ENCODE results near the gene TEX26. TPM values are rescaled to one million over a fixed set of nuclear protein-coding genes. Genes with fewer than 3 reads are reported as not detected.

Gene TEX26
- total RNA-seq, 1 donor = not detected

DNA sequence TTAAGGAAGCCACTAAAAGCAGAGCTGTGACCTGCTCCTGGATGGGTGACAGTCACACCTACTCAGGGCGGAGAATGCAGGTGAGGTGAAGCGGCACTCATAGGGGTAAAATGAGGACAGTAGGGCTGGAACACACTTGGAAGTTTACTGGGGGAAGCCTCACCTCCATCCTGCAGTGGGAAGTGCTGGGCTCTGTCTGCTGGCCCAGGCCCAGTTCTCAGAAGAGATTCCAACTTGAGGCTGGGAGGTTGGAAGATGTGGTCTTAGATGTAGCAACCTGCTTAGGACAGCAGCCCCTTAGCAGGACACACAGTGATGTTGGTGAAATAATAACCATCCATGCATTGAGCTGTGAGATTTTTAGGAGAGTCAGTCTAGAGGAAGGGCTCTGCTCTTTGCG, 21.8 kb upstream of the TEX26 start:
- Histone ChIP-seq H2AFZ (ENCODE audit: low read length) (no peak overlapping the region), H3K27ac (ENCODE audit: low read depth, low read length) (no peak overlapping the region), H3K9me3 (ENCODE audit: low read depth, low read length) (no peaks in the 10 kb centered on the region), H3K79me2 (ENCODE audit: insufficient read depth, low read length) (peaks cover 84% of the 10 kb centered on the region), H3K27me3 (ENCODE audit: insufficient read depth, low read length) (no peaks in the 10 kb centered on the region), H3K4me3 (ENCODE audit: insufficient read depth, low read length) (no peak overlapping the region), H3K36me3 (ENCODE audit: insufficient read depth, low read length) (peaks cover 17% of the 10 kb centered on the region), H4K20me1 (ENCODE audit: insufficient read depth, low read length) (peaks cover 28% of the 10 kb centered on the region), H3K4me2 (ENCODE audit: insufficient read depth, low read length) (no peak overlapping the region), H3K4me1 (ENCODE audit: insufficient read depth, low read length) (peaks cover 19% of the 10 kb centered on the region)
- TF ChIP-seq, protein P1, sequence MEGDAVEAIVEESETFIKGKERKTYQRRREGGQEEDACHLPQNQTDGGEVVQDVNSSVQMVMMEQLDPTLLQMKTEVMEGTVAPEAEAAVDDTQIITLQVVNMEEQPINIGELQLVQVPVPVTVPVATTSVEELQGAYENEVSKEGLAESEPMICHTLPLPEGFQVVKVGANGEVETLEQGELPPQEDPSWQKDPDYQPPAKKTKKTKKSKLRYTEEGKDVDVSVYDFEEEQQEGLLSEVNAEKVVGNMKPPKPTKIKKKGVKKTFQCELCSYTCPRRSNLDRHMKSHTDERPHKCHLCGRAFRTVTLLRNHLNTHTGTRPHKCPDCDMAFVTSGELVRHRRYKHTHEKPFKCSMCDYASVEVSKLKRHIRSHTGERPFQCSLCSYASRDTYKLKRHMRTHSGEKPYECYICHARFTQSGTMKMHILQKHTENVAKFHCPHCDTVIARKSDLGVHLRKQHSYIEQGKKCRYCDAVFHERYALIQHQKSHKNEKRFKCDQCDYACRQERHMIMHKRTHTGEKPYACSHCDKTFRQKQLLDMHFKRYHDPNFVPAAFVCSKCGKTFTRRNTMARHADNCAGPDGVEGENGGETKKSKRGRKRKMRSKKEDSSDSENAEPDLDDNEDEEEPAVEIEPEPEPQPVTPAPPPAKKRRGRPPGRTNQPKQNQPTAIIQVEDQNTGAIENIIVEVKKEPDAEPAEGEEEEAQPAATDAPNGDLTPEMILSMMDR (IDR thresholded peaks at IDR 0.05; ENCODE audit: extremely low read depth, low read depth, low read length) = no peak
- DNase-seq (ENCODE audit: insufficient read length, low spot score, missing footprints) = no peak

GRCh38 chr13:30915691-30916541, 16.5 kb upstream of the TEX26 start:
- Histone ChIP-seq H3K4me3 (ENCODE audit: insufficient read depth, low read length) (no peak overlapping the region), H4K20me1 (ENCODE audit: insufficient read depth, low read length) (peaks cover 38% of the 10 kb centered on the region), H3K4me2 (ENCODE audit: insufficient read depth, low read length) (no peak overlapping the region), H2AFZ (ENCODE audit: low read length) (no peak overlapping the region), H3K4me1 (ENCODE audit: insufficient read depth, low read length) (peaks cover 5% of the 10 kb centered on the region), H3K27ac (ENCODE audit: low read depth, low read length) (no peak overlapping the region), H3K9me3 (ENCODE audit: low read depth, low read length) (no peaks in the 10 kb centered on the region), H3K79me2 (ENCODE audit: insufficient read depth, low read length) (peaks cover 63% of the 10 kb centered on the region), H3K27me3 (ENCODE audit: insufficient read depth, low read length) (no peaks in the 10 kb centered on the region), H3K36me3 (ENCODE audit: insufficient read depth, low read length) (peaks cover 34% of the 10 kb centered on the region)
- no peak for DNase-seq (ENCODE audit: insufficient read length, low spot score, missing footprints)
- TF ChIP-seq, protein P1 (IDR thresholded peaks at IDR 0.05; ENCODE audit: extremely low read depth, low read depth, low read length) = no peak

GRCh38 chr13:30916991-30917390, 15.5 kb upstream of the TEX26 start:
- H3K4me1 ChIP-seq (ENCODE audit: insufficient read depth, low read length) = peaks cover 5% of the 10 kb centered on the region
- peaks cover 39% of the 10 kb centered on the region for H3K36me3 ChIP-seq (ENCODE audit: insufficient read depth, low read length)
- no peaks in the 10 kb centered on the region for H3K9me3 ChIP-seq (ENCODE audit: low read depth, low read length)
- TF ChIP-seq, protein P1 (IDR thresholded peaks at IDR 0.05; ENCODE audit: extremely low read depth, low read depth, low read length) = no peak
- peaks cover 52% of the 10 kb centered on the region for H3K79me2 ChIP-seq (ENCODE audit: insufficient read depth, low read length)
- H4K20me1 ChIP-seq (ENCODE audit: insufficient read depth, low read length) = peaks cover 39% of the 10 kb centered on the region
- no peak overlapping the region for H3K4me2 ChIP-seq (ENCODE audit: insufficient read depth, low read length)
- no peak overlapping the region for H3K27ac ChIP-seq (ENCODE audit: low read depth, low read length)
- DNase-seq (ENCODE audit: insufficient read length, low spot score, missing footprints) = no peak
- no peak overlapping the region for H3K4me3 ChIP-seq (ENCODE audit: insufficient read depth, low read length)
- no peaks in the 10 kb centered on the region for H3K27me3 ChIP-seq (ENCODE audit: insufficient read depth, low read length)
- H2AFZ ChIP-seq (ENCODE audit: low read length) = no peak overlapping the region

DNA sequence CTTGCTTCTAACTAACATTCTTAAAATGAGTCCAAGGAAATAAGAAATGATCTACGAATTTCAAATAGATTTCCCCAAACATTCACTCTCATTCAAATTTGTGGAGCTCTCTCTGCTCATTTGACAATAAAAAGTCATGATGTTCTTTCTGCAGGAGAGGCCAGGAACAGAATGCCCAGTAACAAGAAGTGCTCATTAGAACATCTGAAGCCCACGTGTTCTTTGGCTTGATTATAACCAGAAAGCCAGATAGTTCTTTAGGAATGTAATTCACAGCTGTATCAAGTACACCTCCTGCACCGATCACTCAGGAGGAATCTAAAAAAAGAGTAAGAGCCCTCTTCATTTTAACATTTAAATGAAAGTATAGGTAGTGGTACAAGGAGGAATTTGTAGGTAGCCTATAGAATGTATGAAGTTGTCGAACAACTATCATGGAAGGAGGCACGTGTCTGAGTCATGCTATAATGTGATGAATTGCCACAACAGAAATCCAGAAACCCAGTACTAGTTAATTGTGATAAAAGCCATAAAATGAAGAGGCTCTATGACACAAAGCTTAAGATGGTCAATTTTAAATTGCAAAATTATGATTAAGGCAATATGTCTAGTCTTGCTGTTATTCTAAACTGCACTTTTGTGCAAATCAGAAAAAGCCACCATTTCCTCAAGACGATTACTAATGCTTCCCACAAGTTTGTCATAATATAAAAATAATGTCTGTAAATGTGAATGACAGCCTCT, 13.6 kb upstream of the TEX26 start:
- H3K27ac ChIP-seq (ENCODE audit: low read depth, low read length) = no peak overlapping the region
- H3K4me3 ChIP-seq (ENCODE audit: insufficient read depth, low read length) = no peak overlapping the region
- no peak overlapping the region for H3K4me2 ChIP-seq (ENCODE audit: insufficient read depth, low read length)
- TF ChIP-seq, protein P1 (IDR thresholded peaks at IDR 0.05; ENCODE audit: extremely low read depth, low read depth, low read length) = no peak
- H3K36me3 ChIP-seq (ENCODE audit: insufficient read depth, low read length) = peaks cover 47% of the 10 kb centered on the region
- H3K27me3 ChIP-seq (ENCODE audit: insufficient read depth, low read length) = no peaks in the 10 kb centered on the region
- no peaks in the 10 kb centered on the region for H3K9me3 ChIP-seq (ENCODE audit: low read depth, low read length)
- peaks cover 27% of the 10 kb centered on the region for H4K20me1 ChIP-seq (ENCODE audit: insufficient read depth, low read length)
- H3K79me2 ChIP-seq (ENCODE audit: insufficient read depth, low read length) = peaks cover 37% of the 10 kb centered on the region
- DNase-seq (ENCODE audit: insufficient read length, low spot score, missing footprints) = no peak
- H3K4me1 ChIP-seq (ENCODE audit: insufficient read depth, low read length) = peaks cover 5% of the 10 kb centered on the region
- no peak overlapping the region for H2AFZ ChIP-seq (ENCODE audit: low read length)
